ENCODE measurements around the gene UIMC1. TPM values are rescaled to one million over a fixed set of nuclear protein-coding genes. Genes with fewer than 3 reads are reported as not detected.

UIMC1 gene
- total and polyA plus RNA-seq, 2 of the 4 experiments (the other 2 are of a cell fraction) = 19.5 to 27.6 TPM

GRCh38 chr5:176959051-176959450, 47.5 kb downstream of the UIMC1 start:
- ChIA-PET CTCF (interaction anchor here (0.7 kb wide), 2 partner anchors 19 to 298 kb away, joined by 3 read pairs; no protein-coding TSS in a partner anchor), POLR2A (ENCODE audit: unreplicated experiment) (no interaction called here)
- no peak overlapping the region for H2AK9ac ChIP-seq (replicated peaks; ENCODE audit: low read depth, low read length, poor library complexity)
- H3K4me2 ChIP-seq (ENCODE audit: low read depth, low read length) = no peak overlapping the region
- intact Hi-C loops (cut with micrococcal nuclease) (loop anchor here (2.0 to 5.0 kb wide), 2 partner anchors 147 to 298 kb away; partner anchors contain the start of gene UNC5A), in situ Hi-C loops (cut with MboI; ENCODE audit: low sequenced_read_pairs) (no loop called here), dilution Hi-C loops (cut with HindIII; ENCODE audit: low sequenced_read_pairs, unreplicated experiment) (no loop called here)
- no peak overlapping the region for H3K18ac ChIP-seq (ENCODE audit: low read depth, low read length)
- WGBS, 2 experiments (ENCODE audit: extremely low coverage in 2 of 2, insufficient read length in 1 of 2) = no CpG with 5 or more reads among the region's 3 CpGs
- H4K8ac ChIP-seq (ENCODE audit: low read depth in 2 of 2, low read length in 2 of 2) = no peak overlapping the region
- no peak overlapping the region for H3K56ac ChIP-seq (ENCODE audit: extremely low read depth, insufficient read depth, low read length)
- no TSS peak for BruUV-seq (replicated peaks)
- no peak overlapping the region for H3K14ac ChIP-seq (replicated peaks; ENCODE audit: low read depth, low read length)
- H3K4me3 ChIP-seq (ENCODE audit: insufficient read depth, low read depth, low read length) = no peak overlapping the region
- no peak overlapping the region for H3K4ac ChIP-seq (ENCODE audit: low read depth, low read length)
- H2BK15ac ChIP-seq (ENCODE audit: low read depth, low read length) = no peak overlapping the region
- H2BK5ac ChIP-seq (ENCODE audit: low read depth, low read length, poor library complexity, severe bottlenecking) = no peak overlapping the region
- H3K27ac ChIP-seq (ENCODE audit: insufficient read depth, low read length) = no peak overlapping the region
- no peak overlapping the region for H4K5ac ChIP-seq (ENCODE audit: low read depth, low read length)
- no peak overlapping the region for H2BK20ac ChIP-seq (ENCODE audit: low read depth, low read length)
- H3K4me1 ChIP-seq (ENCODE audit: control insufficient read depth, insufficient read depth, low read length) = no peaks in the 10 kb centered on the region
- no peak overlapping the region for H3K23ac ChIP-seq (ENCODE audit: low read depth, low read length)
- H2AK5ac ChIP-seq (ENCODE audit: low read depth, low read length) = no peak overlapping the region
- H3K9me3 ChIP-seq (ENCODE audit: control insufficient read depth, insufficient read depth, low read length) = no peaks in the 10 kb centered on the region
- H3K27me3 ChIP-seq (ENCODE audit: control insufficient read depth, insufficient read depth, low read length) = no peaks in the 10 kb centered on the region
- TF ChIP-seq MXI1 (IDR thresholded peaks at IDR 0.05; ENCODE audit: borderline replicate concordance, low read depth, low read length) (no peak), RAD21 (IDR thresholded peaks at IDR 0.05; ENCODE audit: low read length) (peak; percentile 55), CTCF (conservative IDR thresholded peaks at IDR 0.05; ENCODE audit: low read depth, low read length) (peak; percentile 42)
- H2AFZ ChIP-seq (replicated peaks; ENCODE audit: low read length, poor library complexity) = no peak overlapping the region
- H3K9me1 ChIP-seq (ENCODE audit: insufficient read depth, low read length) = no peaks in the 10 kb centered on the region
- H2BK120ac ChIP-seq (ENCODE audit: low read depth, low read length) = no peak overlapping the region
- H4K20me1 ChIP-seq (ENCODE audit: insufficient read depth, low read length) = peaks cover 9% of the 10 kb centered on the region; the same call in 1 of the 2 replicates
- ATAC-seq (ENCODE audit: low read depth) = peak; percentile 56
- H3K9ac ChIP-seq (ENCODE audit: low read depth, low read length) = no peak overlapping the region
- peaks cover 10 to 12% of the 10 kb centered on the region in 2 experiments; a peak in 2 of 4 replicates for H3K79me1 ChIP-seq (ENCODE audit: low read depth in 1 of 2, low read length in 2 of 2)
- DNase-seq = peak; percentile 29
- H4K91ac ChIP-seq (ENCODE audit: insufficient read depth, low read depth, low read length) = no peak overlapping the region
- peaks cover 5% of the 10 kb centered on the region for H3K36me3 ChIP-seq (ENCODE audit: control insufficient read depth, insufficient read depth, low read length)

All from IMR-90 (cell line).